GM12891 (cell line): Measurements from ENCODE around the gene SULF2.

Experiments used
- POLR2A ChIP-seq: IDR thresholded peaks from 2 replicates; pipeline ENCODE4 v1.6.1; 2011; ENCODE audit warnings: low read depth, low read length, control low read depth
- POLR2AphosphoS5 ChIP-seq: IDR thresholded peaks from 2 replicates; pipeline ENCODE4 v1.6.1; 2011; ENCODE audit warnings: low read depth, low read length, control low read depth
- SPI1 ChIP-seq: IDR thresholded peaks from 2 replicates; pipeline ENCODE4 v1.6.1; 2011; ENCODE audit warnings: low read depth, low read length, control low read depth
- TAF1 ChIP-seq: IDR thresholded peaks from 2 replicates; pipeline ENCODE4 v1.6.1; 2011; ENCODE audit warnings: low read depth, low read length, control low read depth

DNA sequence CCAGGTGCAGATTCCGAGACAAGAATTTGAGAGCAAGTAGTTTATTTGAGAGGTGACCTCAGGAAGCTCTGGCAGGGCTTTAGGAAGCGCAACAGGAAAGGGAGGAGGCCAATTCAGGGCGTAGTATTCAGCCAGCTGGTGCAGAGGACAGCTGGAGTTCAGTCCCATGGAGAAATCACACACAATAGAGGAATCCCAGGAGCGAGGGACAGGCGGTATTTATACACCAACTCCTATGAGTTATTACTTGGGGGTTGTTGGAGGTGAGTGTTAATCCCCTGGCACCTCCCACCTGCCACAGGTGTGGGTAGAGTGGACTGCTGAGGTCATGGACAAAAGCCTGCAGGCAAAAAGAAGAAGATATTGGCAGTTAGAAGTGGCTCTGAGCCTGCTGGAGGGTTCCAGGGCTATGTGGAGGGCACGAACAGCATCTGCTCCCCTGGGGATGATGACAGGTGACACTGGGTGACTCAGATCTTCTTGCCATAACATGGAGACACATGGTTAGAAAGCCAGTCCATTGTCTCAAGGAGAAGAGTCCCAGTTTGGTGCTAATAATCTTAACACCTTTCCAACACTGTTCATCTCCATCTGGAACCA is 13.9 kb upstream of the SULF2 start:
- TF ChIP-seq POLR2A, result no peak
- TF ChIP-seq POLR2AphosphoS5, result no peak
- TF ChIP-seq SPI1, result no peak
- no peak for TF ChIP-seq TAF1
